H7 (cell line): ENCODE measurements around the gene ANKRD40CL. TPM values are rescaled to one million over a fixed set of nuclear protein-coding genes. Genes with fewer than 3 reads are reported as not detected.
"Not testable (repeated sequence)": the region's sequence is repeated elsewhere in the genome, so short reads cannot be mapped to it uniquely, and the experiment has no call there.

Experiments
- DNase-seq: peaks from one replicate; pipeline ENCODE4 v3.0.0; 2012
- H3K27me3 ChIP-seq: 2 replicates; pipeline ENCODE4 v1.6.0; 2011; ENCODE audit warnings: mild to moderate bottlenecking, low read length; ENCODE audit not compliant: control insufficient read depth, insufficient read depth
- H3K36me3 ChIP-seq: replicated peaks from 2 replicates; pipeline ENCODE4 v1.5.1; 2011; ENCODE audit warnings: low read length; ENCODE audit not compliant: control insufficient read depth, insufficient read depth
- H3K4me3 ChIP-seq: 2 replicates; pipeline ENCODE4 v1.5.1; 2011; ENCODE audit warnings: low read depth, mild to moderate bottlenecking, control low read depth, low read length, moderate library complexity; ENCODE audit not compliant: insufficient read depth
- total RNA-seq: library from RNA; depleted of rRNA; stranded (reverse); fragments of >200 nt; shearing (Covaris generic); gene quantifications from 2 replicates; pipeline ENCODE4 v1.2.3, GENCODE V29; 2014; rRNA removed

ANKRD40CL gene
- total RNA-seq, result not detected in 2 replicates

GRCh38 chr17:50767446-50767845, at the start of gene ANKRD40CL:
Gene ANKRD40CL, minus strand, starts transcription at chr17:50767518. Its CDS starts 605 bp downstream, at chr17:50766913.
- no peak for DNase-seq
- H3K4me3 ChIP-seq, result no peak within 1 kb of the TSS
- H3K36me3 ChIP-seq, result no peaks in the 10 kb centered on the region
- H3K27me3 ChIP-seq, result no peaks in the 10 kb centered on the region

- no peaks in the 10 kb centered on the region for H3K36me3 ChIP-seq
- H3K4me3 ChIP-seq, result no peak overlapping the region
- no peak for DNase-seq
- H3K27me3 ChIP-seq, result no peaks in the 10 kb centered on the region
Measured at GRCh38 chr17:50816271-50816670, 49.0 kb upstream of the ANKRD40CL start.

GRCh38 chr17:50815400-50815799, 48.1 kb upstream of the ANKRD40CL start:
- Histone ChIP-seq H3K4me3 (no peak overlapping the region), H3K36me3 (no peaks in the 10 kb centered on the region), H3K27me3 (no peaks in the 10 kb centered on the region)
- no peak for DNase-seq

GRCh38 chr17:50813583-50813982, 46.3 kb upstream of the ANKRD40CL start:
- DNase-seq, result no peak
- Histone ChIP-seq H3K36me3 (no peaks in the 10 kb centered on the region), H3K27me3 (no peaks in the 10 kb centered on the region), H3K4me3 (no peak overlapping the region)

GRCh38 chr17:50808888-50809287, 41.6 kb upstream of the ANKRD40CL start:
- Histone ChIP-seq H3K4me3 (no peak overlapping the region), H3K27me3 (no peaks in the 10 kb centered on the region)
- no peak for DNase-seq

GRCh38 chr17:50808413-50808812, 41.1 kb upstream of the ANKRD40CL start:
- Histone ChIP-seq H3K36me3 (no peaks in the 10 kb centered on the region), H3K27me3 (no peaks in the 10 kb centered on the region), H3K4me3 (no peak overlapping the region)
- no peak for DNase-seq

More at GRCh38 chr17:50808888-50809287, 41.6 kb upstream of the ANKRD40CL start:
- no peaks in the 10 kb centered on the region for H3K36me3 ChIP-seq

- H3K36me3 ChIP-seq, result no peaks in the 10 kb centered on the region
- no peak overlapping the region for H3K4me3 ChIP-seq
- H3K27me3 ChIP-seq, result no peaks in the 10 kb centered on the region
- no peak for DNase-seq
Measured at GRCh38 chr17:50807675-50808074, 40.4 kb upstream of the ANKRD40CL start.

- Histone ChIP-seq H3K4me3 (no peak overlapping the region), H3K27me3 (no peaks in the 10 kb centered on the region), H3K36me3 (no peaks in the 10 kb centered on the region)
- no peak for DNase-seq
Measured at GRCh38 chr17:50807009-50807408, 39.7 kb upstream of the ANKRD40CL start.

GRCh38 chr17:50806141-50806643, 38.9 kb upstream of the ANKRD40CL start:
- Histone ChIP-seq H3K36me3 (no peaks in the 10 kb centered on the region), H3K27me3 (no peaks in the 10 kb centered on the region), H3K4me3 (no peak overlapping the region)
- peak; percentile 59 for DNase-seq

GRCh38 chr17:50805486-50805885, 38.2 kb upstream of the ANKRD40CL start:
- DNase-seq, result no peak
- Histone ChIP-seq H3K4me3 (no peak overlapping the region), H3K27me3 (no peaks in the 10 kb centered on the region; the same call in 1 of the 2 replicates), H3K36me3 (no peaks in the 10 kb centered on the region)

- H3K27me3 ChIP-seq, H3K36me3 ChIP-seq, H3K4me3 ChIP-seq, DNase-seq: not testable (repeated sequence)
Measured at GRCh38 chr17:50804749-50805475, 37.6 kb upstream of the ANKRD40CL start.

- no peaks in the 10 kb centered on the region; the same call in 1 of the 2 replicates for H3K27me3 ChIP-seq
- DNase-seq, result no peak
Measured at GRCh38 chr17:50803676-50804075, 36.4 kb upstream of the ANKRD40CL start.

GRCh38 chr17:50802609-50803571, 35.6 kb upstream of the ANKRD40CL start:
- no peak for DNase-seq
- H3K4me3 ChIP-seq, result no peak overlapping the region
- no peaks in the 10 kb centered on the region; the same call in 1 of the 2 replicates for H3K27me3 ChIP-seq
- no peaks in the 10 kb centered on the region for H3K36me3 ChIP-seq

More at GRCh38 chr17:50803676-50804075, 36.4 kb upstream of the ANKRD40CL start:
- Histone ChIP-seq H3K4me3 (no peak overlapping the region), H3K36me3 (no peaks in the 10 kb centered on the region)

GRCh38 chr17:50800196-50800700, 32.9 kb upstream of the ANKRD40CL start:
- Histone ChIP-seq H3K27me3 (no peaks in the 10 kb centered on the region; the same call in 1 of the 2 replicates), H3K36me3 (no peaks in the 10 kb centered on the region), H3K4me3 (no peak overlapping the region)
- no peak for DNase-seq
